ENCODE measurements around the gene LTBP2. TPM values are rescaled to one million over a fixed set of nuclear protein-coding genes. Genes with fewer than 3 reads are reported as not detected.

The LTBP2 gene
- total RNA-seq, 1 experiment from 2014 or later, result 1.5 TPM

- intact Hi-C loops (cut with micrococcal nuclease), result no loop called here
- TF ChIP-seq FOSL1 (IDR thresholded peaks at IDR 0.05; ENCODE audit: low read depth), result no peak
- TF ChIP-seq ZBTB33 (IDR thresholded peaks at IDR 0.05; ENCODE audit: extremely low read depth, insufficient replicate concordance, low read length), result no peak
- TF ChIP-seq CBX3 (IDR thresholded peaks at IDR 0.05; ENCODE audit: low read depth), result no peak
- no peak for TF ChIP-seq SIN3A (IDR thresholded peaks at IDR 0.05; ENCODE audit: low read depth)
- TF ChIP-seq ATF3 (IDR thresholded peaks at IDR 0.05), result no peak
- no peak for TF ChIP-seq ZFX (IDR thresholded peaks at IDR 0.05)
- no peak for TF ChIP-seq POLR2AphosphoS5 (IDR thresholded peaks at IDR 0.05; ENCODE audit: low read depth, low read length)
- no peak for TF ChIP-seq EZH2 (IDR thresholded peaks at IDR 0.05)
- no peak for TF ChIP-seq POLR2A (IDR thresholded peaks at IDR 0.05; ENCODE audit: borderline replicate concordance, extremely low read depth, insufficient read depth, insufficient read length)
- no peak for TF ChIP-seq EGR1 (IDR thresholded peaks at IDR 0.05; ENCODE audit: low read depth)
- no peak for TF ChIP-seq ELF1 (IDR thresholded peaks at IDR 0.05; ENCODE audit: borderline replicate concordance, low read depth)
- TF ChIP-seq SRF (IDR thresholded peaks at IDR 0.05; ENCODE audit: low read depth), result no peak
- no peak for TF ChIP-seq RAD21 (IDR thresholded peaks at IDR 0.05; ENCODE audit: low read depth)
- TF ChIP-seq CEBPB (IDR thresholded peaks at IDR 0.05; ENCODE audit: low read depth), result no peak
- no peak for TF ChIP-seq SP1 (IDR thresholded peaks at IDR 0.05; ENCODE audit: low read depth)
- TF ChIP-seq REST (IDR thresholded peaks at IDR 0.05; ENCODE audit: low read depth), result no peak
- no peak for TF ChIP-seq ZNF274 (IDR thresholded peaks at IDR 0.05; ENCODE audit: low read depth, low read length)
- TF ChIP-seq JUND (IDR thresholded peaks at IDR 0.05), result no peak
- H3K9ac ChIP-seq (ENCODE audit: low read length), result no peak overlapping the region
- ChIA-PET POLR2A (no interaction called here), RAD21 (ENCODE audit: low non-redundant PET in 1 of 2, low total read pairs in 2 of 2, uncharacterized antibody in 2 of 2, unreplicated experiment in 2 of 2) (no interaction called here), CTCF (interaction anchor here (1.0 kb wide), 1 partner anchor 14 kb away, joined by 3 read pairs; no protein-coding TSS in a partner anchor)
- no peak overlapping the region for H3K4me2 ChIP-seq (ENCODE audit: low read length)
- H2AFZ ChIP-seq (ENCODE audit: low read depth, low read length, poor library complexity, severe bottlenecking), result no peak overlapping the region
- no TSS peak for BruUV-seq (replicated peaks)
- no peak for ATAC-seq
- no peaks in the 10 kb centered on the region for H3K27me3 ChIP-seq (ENCODE audit: insufficient read depth, low read length)
- H4K20me1 ChIP-seq (ENCODE audit: insufficient read depth), result no peaks in the 10 kb centered on the region
- H3K79me2 ChIP-seq (ENCODE audit: insufficient read depth, low read length), result no peaks in the 10 kb centered on the region
- H3K4me1 ChIP-seq (ENCODE audit: control insufficient read depth in 1 of 2, insufficient read depth in 2 of 2, low read length in 2 of 2), result peaks cover 18 to 35% of the 10 kb centered on the region in 2 experiments
- no peaks in the 10 kb centered on the region for H3K9me3 ChIP-seq (ENCODE audit: control insufficient read depth in 1 of 2, insufficient read depth in 1 of 2, low read depth in 1 of 2, low read length in 2 of 2)
- no peaks in the 10 kb centered on the region for H3K36me3 ChIP-seq (ENCODE audit: control insufficient read depth in 1 of 2, insufficient read depth in 2 of 2, low read length in 2 of 2)
- no peak overlapping the region for H3K27ac ChIP-seq (ENCODE audit: low read depth, low read length)
- no peak for DNase-seq (ENCODE audit: low read depth, low spot score)
- no peak overlapping the region for H3K4me3 ChIP-seq (replicated peaks in 1 of 2; ENCODE audit: low read depth in 1 of 2, low read length in 2 of 2)
- no peaks in the 10 kb centered on the region for H3K9me2 ChIP-seq (ENCODE audit: insufficient read depth)
Measured at GRCh38 chr14:74586681-74587362, 25.2 kb downstream of the LTBP2 start.
